ENCODE results near the gene TMEM243. TPM values are rescaled to one million over a fixed set of nuclear protein-coding genes. Genes with fewer than 3 reads are reported as not detected.

The TMEM243 gene, protein sequence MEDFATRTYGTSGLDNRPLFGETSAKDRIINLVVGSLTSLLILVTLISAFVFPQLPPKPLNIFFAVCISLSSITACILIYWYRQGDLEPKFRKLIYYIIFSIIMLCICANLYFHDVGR
- total RNA-seq (10 to 100 TPM in 4 of 5 donors, 1 to 10 TPM in 1; 4.3 to 68.8 (median 34.8) TPM), polyA plus RNA-seq (10 to 100 TPM; 21.3 to 32.1 (median 22.7) TPM)
- long read RNA-seq, donor 1, partial matches to known transcripts: 0 of 4 reads
- long read RNA-seq, donor 1, other reads (novel, unspliced or antisense): 0 of 4 reads
- long read RNA-seq, donor 2, transcript TMEM243-201 (4 exons, 1,063 nt): major isoform, 5 of 7 reads
- long read RNA-seq, donor 2, partial matches to known transcripts: 0 of 7 reads
- long read RNA-seq, donor 2, other reads (novel, unspliced or antisense): 0 of 7 reads
- long read RNA-seq, donor 3, transcript TMEM243-201 (4 exons, 1,063 nt): major isoform, 8 of 11 reads
- long read RNA-seq, donor 3, partial matches to known transcripts: 0 of 11 reads
- long read RNA-seq, donor 3, other reads (novel, unspliced or antisense): 0 of 11 reads
- long read RNA-seq, donor 4: 0 reads
- long read RNA-seq, donor 5, transcript TMEM243-201 (4 exons, 1,063 nt): minor isoform, 6 of 14 reads
- long read RNA-seq, donor 5, transcript TMEM243-203 (5 exons, 1,273 nt): major isoform, 8 of 14 reads
- long read RNA-seq, donor 5, partial matches to known transcripts: 0 of 14 reads
- long read RNA-seq, donor 5, other reads (novel, unspliced or antisense): 0 of 14 reads
- long read RNA-seq, donor 6, transcript TMEM243-201 (4 exons, 1,063 nt): major isoform, 18 of 27 reads
- long read RNA-seq, donor 6, transcript TMEM243-203 (5 exons, 1,273 nt): minor isoform, 8 of 27 reads
- long read RNA-seq, donor 6, partial matches to known transcripts: 0 of 27 reads
- long read RNA-seq, donor 6, other reads (novel, unspliced or antisense): 0 of 27 reads
- long read RNA-seq, donor 7, transcript TMEM243-201 (4 exons, 1,063 nt): major isoform, 6 of 10 reads
- long read RNA-seq, donor 7, partial matches to known transcripts: 0 of 10 reads
- long read RNA-seq, donor 7, other reads (novel, unspliced or antisense): 0 of 10 reads
- long read RNA-seq, donor 8, transcript TMEM243-201 (4 exons, 1,063 nt): major isoform, 6 of 9 reads
- long read RNA-seq, donor 8, partial matches to known transcripts: 0 of 9 reads
- long read RNA-seq, donor 8, other reads (novel, unspliced or antisense): 0 of 9 reads
- long read RNA-seq, donor 9, transcript TMEM243-201 (4 exons, 1,063 nt): major isoform, 8 of 12 reads
- long read RNA-seq, donor 9, partial matches to known transcripts: 0 of 12 reads
- long read RNA-seq, donor 9, other reads (novel, unspliced or antisense): 0 of 12 reads
- long read RNA-seq, donor 10, partial matches to known transcripts: 0 of 8 reads
- long read RNA-seq, donor 10, other reads (novel, unspliced or antisense): 0 of 8 reads

DNA sequence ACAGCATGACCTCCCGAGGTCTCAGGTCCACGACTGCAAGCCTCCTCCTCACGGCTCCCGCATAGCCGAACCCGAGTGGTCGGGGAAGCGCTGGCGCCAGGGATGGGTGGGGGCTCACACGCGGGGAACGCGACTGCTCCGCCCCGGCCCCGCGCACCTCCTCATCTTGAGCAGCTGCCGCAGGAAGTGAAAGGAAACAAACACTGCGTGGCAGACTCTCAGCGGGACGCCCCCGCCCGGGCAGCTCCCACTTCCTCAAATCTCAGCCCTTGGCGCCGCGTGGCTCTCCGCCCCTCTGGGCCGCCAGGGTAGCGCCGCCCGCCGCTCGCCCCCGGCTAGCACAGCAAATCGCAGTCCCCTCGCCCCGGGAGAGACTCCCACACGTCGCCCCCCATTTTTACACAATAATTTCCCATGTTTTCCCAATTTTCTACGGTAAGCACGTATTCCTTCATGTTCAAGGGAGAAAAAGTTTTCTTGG, at the start of gene TMEM243:
Gene TMEM243, minus strand, starts transcription at position 188 of the 481 bp plus-strand sequence. CDS start 229 bp downstream, outside the sequence.
- peak; percentile 79 to 93 for DNase-seq
- WGBS, 5 donors: 1% methylated on average over 41 of the region's 41 CpGs

DNA sequence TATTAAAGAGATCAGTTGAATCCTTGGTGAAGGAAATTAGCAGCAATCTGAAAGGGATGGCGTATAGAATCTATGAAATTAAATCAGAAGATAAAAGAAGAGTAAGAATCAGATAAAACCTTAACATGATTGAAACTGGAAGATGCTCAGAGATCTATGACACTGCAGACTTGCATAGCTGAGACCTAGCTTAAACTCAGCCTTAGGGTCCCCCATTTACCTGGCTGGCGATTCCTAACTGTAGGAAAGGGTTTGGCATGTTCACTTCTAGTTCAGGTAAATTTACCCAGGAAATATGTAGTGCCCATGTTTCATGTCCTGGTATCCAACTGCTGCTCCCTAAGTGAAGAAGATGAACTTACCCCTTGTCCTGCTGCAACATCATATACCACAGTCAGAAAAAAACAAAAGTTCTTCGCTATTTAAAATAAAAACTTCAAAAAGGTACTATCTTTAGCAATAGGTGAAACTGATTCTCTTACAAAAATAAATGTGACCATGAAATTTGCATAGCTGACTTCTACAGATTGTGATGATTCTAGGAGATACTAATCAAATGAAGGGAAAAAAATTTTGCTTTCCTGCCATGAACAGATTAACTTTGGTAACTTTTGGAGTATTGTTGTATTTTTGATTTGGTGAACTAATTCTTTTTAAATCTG, 47.8 kb upstream of the TMEM243 start:
- no peak for TF ChIP-seq POLR2A (IDR thresholded peaks at IDR 0.05)
- no peak for TF ChIP-seq EP300 (IDR thresholded peaks at IDR 0.05)
- TF ChIP-seq, protein P1, sequence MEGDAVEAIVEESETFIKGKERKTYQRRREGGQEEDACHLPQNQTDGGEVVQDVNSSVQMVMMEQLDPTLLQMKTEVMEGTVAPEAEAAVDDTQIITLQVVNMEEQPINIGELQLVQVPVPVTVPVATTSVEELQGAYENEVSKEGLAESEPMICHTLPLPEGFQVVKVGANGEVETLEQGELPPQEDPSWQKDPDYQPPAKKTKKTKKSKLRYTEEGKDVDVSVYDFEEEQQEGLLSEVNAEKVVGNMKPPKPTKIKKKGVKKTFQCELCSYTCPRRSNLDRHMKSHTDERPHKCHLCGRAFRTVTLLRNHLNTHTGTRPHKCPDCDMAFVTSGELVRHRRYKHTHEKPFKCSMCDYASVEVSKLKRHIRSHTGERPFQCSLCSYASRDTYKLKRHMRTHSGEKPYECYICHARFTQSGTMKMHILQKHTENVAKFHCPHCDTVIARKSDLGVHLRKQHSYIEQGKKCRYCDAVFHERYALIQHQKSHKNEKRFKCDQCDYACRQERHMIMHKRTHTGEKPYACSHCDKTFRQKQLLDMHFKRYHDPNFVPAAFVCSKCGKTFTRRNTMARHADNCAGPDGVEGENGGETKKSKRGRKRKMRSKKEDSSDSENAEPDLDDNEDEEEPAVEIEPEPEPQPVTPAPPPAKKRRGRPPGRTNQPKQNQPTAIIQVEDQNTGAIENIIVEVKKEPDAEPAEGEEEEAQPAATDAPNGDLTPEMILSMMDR (IDR thresholded peaks at IDR 0.05): no peak
- no peak for TF ChIP-seq POLR2AphosphoS5 (IDR thresholded peaks at IDR 0.05)
- no peaks in the 10 kb centered on the region for H3K36me3 ChIP-seq
- H3K4me3 ChIP-seq: no peak overlapping the region
- H3K27me3 ChIP-seq: peaks cover 0 to 8% (median 0%) of the 10 kb centered on the region in 3 donors
- WGBS, 5 donors: 73 to 80% (median 78%) methylated on average over 3 of the region's 3 CpGs
- no peaks in the 10 kb centered on the region for H3K4me1 ChIP-seq
- no peak overlapping the region for H3K27ac ChIP-seq
- intact Hi-C loops (cut with DNase I; ENCODE audit: low total_unique reads): no loop called here
- no peaks in the 10 kb centered on the region for H3K9me3 ChIP-seq
- DNase-seq: no peak

More for the DNA sequence above, at the start of gene TMEM243:
- TF ChIP-seq POLR2AphosphoS5 (IDR thresholded peaks at IDR 0.05): peak; percentile 19 to 87 (median 83)
- TF ChIP-seq POLR2A (IDR thresholded peaks at IDR 0.05): peak in 1 of 4 donors; percentile 15
- TF ChIP-seq EP300 (IDR thresholded peaks at IDR 0.05): no peak
- TF ChIP-seq, protein P1 (IDR thresholded peaks at IDR 0.05): peak in 1 of 7 experiments; percentile 13
- H3K27me3 ChIP-seq: no peaks in the 10 kb centered on the region
- H3K4me1 ChIP-seq: peaks cover 25 to 49% (median 39%) of the 10 kb centered on the region in 4 donors
- intact Hi-C loops (cut with DNase I; ENCODE audit: low total_unique reads): loop anchor here (10.0 kb wide), 1 partner anchor 55 kb away; no protein-coding TSS in a partner anchor
- no peaks in the 10 kb centered on the region for H3K36me3 ChIP-seq
- H3K9me3 ChIP-seq: no peaks in the 10 kb centered on the region
- H3K27ac ChIP-seq: peak within 1 kb of the TSS; percentile 88 to 94 (median 90)
- peak within 1 kb of the TSS; percentile 71 to 95 (median 86) for H3K4me3 ChIP-seq

DNA sequence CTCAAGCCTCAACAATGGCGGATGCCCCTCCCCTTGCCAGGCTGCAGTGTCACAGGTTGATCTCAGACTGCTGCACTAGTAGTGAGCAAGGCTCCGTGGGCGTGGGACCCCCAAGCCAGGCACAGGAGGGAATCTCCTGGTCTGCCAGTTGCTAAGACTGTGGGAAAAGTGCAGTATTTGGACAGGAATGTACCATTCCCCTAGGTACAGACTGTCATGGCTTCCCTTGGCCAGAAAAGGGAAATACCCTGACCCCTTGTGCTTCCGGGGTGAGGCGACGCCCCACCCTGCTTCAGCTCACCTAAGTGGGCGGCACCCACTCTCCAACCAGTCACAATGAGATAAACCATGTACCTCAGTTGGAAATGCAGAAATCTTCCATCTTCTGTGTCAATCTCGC, 44.0 kb upstream of the TMEM243 start:
- Histone ChIP-seq H3K4me3 (no peak overlapping the region), H3K36me3 (no peaks in the 10 kb centered on the region), H3K9me3 (peaks cover 0 to 4% (median 0%) of the 10 kb centered on the region in 4 donors), H3K27me3 (peaks cover 0 to 8% (median 0%) of the 10 kb centered on the region in 3 donors), H3K4me1 (no peaks in the 10 kb centered on the region), H3K27ac (no peak overlapping the region)
- TF ChIP-seq POLR2AphosphoS5 (IDR thresholded peaks at IDR 0.05): no peak
- TF ChIP-seq, protein P1 (IDR thresholded peaks at IDR 0.05): no peak
- TF ChIP-seq EP300 (IDR thresholded peaks at IDR 0.05): no peak
- no peak for TF ChIP-seq POLR2A (IDR thresholded peaks at IDR 0.05)
- intact Hi-C loops (cut with DNase I; ENCODE audit: low total_unique reads): no loop called here
- WGBS, 5 donors: 72 to 89% (median 82%) methylated on average over 8 of the region's 8 CpGs
- DNase-seq: no peak

All from stomach (tissue), 19 donors.